ENCODE data around the gene RBM33.

Gene RBM33

DNA sequence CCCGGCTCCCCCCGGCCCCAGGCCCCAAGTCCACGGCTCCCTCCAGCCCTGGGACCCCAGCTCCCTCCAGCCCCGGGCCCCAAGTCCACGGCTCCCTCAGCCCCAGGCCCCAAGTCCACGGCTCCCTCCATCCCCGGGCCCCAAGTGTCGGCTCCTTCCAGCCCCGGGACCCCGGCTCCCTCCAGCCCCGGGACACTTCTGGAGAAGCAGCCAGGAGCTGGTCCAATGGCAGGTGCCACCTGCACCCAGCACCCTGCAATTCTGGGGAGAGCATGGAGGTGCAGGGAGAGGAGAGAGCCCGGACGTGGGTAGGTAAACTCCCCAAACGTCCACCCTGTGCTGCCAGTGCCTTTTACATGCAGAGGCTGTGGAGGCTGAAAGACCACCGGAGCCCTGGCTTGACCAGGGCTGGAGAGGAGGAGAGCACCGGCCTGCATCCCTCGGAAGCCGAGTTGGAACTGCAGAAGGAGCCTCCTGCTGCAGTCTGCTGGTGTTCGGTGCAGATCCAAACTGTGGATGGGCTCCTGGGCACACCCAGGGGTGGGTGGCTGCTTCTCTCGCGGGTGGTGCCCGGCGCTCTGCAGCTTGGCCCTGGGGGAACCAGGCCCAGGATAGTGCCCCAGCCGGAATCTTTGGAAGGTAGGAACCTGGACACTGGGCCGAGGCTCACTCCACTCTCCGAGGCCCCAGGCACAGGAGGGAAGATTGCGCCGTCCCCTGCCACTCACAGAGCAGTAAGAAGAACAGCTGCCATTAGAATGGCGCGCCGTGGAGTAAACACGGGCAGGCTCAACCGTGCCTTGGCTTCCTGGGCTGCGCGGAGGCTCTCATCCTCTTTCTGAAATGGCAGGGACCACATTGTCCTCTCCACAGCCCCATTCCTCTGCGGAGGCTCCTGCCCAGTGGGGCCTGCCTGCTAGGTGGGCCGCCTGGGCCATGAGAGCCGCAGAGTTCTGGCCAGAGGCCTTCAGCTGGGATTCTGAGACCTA, 153.1 kb downstream of the RBM33 start:
- TF ChIP-seq, protein P1, sequence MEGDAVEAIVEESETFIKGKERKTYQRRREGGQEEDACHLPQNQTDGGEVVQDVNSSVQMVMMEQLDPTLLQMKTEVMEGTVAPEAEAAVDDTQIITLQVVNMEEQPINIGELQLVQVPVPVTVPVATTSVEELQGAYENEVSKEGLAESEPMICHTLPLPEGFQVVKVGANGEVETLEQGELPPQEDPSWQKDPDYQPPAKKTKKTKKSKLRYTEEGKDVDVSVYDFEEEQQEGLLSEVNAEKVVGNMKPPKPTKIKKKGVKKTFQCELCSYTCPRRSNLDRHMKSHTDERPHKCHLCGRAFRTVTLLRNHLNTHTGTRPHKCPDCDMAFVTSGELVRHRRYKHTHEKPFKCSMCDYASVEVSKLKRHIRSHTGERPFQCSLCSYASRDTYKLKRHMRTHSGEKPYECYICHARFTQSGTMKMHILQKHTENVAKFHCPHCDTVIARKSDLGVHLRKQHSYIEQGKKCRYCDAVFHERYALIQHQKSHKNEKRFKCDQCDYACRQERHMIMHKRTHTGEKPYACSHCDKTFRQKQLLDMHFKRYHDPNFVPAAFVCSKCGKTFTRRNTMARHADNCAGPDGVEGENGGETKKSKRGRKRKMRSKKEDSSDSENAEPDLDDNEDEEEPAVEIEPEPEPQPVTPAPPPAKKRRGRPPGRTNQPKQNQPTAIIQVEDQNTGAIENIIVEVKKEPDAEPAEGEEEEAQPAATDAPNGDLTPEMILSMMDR (conservative IDR thresholded peaks at IDR 0.05): peak; percentile 48
- H3K27ac ChIP-seq: peak overlapping the region; percentile 40

DNA sequence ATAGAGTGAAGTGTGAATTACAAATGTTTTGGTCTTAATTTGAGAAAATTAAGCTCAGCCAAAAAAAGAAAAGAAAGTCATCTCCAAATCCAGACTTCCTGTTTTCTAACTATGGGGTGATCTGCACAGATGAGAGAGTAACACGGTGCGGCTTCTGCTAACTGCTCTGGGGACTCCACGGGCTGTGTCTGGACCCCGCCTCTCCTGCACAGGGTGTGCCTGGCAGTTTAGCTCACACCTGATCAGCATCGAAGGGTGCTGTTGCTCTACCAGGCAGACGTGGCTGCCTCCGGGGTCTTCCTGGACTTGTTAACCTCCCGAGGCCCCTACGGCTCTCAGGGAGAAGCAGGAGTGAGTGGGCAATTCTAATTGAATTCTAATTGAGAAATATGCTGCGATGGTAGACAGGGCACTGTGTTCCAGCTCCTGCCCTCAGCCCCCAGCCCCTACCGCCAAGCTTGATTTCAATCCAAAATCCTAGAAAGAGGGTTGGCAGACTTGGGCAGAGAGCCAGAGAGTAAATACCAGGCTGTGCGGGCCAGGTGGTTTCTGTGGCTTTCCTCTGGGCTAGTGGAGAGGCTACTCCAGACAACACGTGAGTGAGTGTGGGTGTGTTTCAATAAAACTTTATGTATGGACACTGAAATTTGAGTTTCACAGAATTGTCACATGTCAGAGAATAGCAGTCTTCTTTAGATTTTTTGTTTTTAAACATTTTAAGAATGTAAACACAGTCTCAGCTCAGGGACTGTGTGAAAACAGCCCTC, 154.4 kb downstream of the RBM33 start:
- TF ChIP-seq, protein P1 (conservative IDR thresholded peaks at IDR 0.05): no peak
- peak overlapping the region; percentile 40; the same call in 1 of the 2 replicates for H3K27ac ChIP-seq

DNA sequence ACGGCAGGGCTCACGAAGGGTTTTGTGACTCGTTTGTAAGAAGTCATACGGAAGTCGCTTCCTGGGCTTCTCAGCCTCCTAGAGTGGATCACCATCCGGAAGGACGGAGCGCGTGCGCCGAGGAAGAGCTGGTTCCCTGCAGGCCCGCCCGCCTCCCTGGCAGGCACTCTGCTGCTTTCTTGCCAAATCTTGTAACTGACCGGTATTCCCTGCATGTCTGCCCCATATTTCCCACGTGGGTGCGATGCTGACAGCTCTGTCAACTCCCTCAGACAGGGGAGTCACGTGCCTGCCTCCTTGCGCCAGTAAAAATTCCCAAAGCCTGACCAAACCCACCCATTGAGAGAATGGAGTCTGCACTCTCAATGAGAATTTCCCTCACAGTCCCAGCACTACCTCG, 155.1 kb downstream of the RBM33 start:
- peak overlapping the region; percentile 40; the same call in 1 of the 2 replicates for H3K27ac ChIP-seq
- TF ChIP-seq, protein P1 (conservative IDR thresholded peaks at IDR 0.05): no peak

DNA sequence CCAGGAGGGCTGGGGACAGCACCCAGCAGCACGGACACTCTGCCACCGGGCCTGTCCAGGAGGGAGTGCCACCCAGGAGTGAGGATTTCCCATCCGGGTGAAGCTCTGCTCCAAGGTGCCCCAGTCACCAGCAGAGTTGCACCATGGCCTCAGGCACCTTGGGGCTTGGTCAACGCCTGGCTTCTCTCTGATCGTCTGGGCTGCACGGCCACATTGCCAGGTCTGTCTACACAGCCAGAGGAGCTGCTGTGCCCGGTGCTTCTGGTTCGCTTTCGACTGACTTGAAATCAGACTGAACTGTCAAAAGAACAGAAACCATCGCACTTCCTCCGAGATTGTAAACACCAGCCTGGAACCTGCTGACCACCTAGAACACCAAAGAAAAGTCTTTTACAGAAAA, 155.8 kb downstream of the RBM33 start:
- TF ChIP-seq, protein P1 (conservative IDR thresholded peaks at IDR 0.05): no peak
- no peak overlapping the region; the same call in 1 of the 2 replicates for H3K27ac ChIP-seq

DNA sequence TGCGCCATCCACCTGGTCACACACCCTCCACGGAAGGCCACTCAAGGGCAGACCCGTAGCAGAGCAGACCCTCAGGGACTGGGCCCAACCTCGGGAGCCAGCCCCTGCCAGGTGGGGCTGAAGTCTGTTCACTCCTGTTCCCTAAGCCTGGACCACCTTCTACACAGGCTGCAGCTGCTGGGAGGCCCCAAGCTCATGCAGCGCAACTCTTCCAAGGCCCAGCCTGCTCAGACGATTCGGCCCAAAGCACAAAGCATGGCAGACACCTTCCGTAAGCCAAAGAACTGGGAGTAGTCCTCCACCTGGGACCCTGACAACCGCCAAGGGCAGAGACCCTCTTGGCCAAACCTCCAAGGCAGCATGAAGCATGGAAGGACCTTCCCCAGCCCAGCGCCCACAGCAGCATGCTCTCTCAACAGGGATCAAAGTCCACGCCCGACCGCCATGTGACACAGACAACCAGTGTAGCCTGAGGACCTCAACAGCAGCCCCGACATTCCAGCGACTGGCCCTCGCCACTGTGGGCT, 156.3 kb downstream of the RBM33 start:
- no peak overlapping the region for H3K27ac ChIP-seq
- TF ChIP-seq, protein P1 (conservative IDR thresholded peaks at IDR 0.05): no peak

DNA sequence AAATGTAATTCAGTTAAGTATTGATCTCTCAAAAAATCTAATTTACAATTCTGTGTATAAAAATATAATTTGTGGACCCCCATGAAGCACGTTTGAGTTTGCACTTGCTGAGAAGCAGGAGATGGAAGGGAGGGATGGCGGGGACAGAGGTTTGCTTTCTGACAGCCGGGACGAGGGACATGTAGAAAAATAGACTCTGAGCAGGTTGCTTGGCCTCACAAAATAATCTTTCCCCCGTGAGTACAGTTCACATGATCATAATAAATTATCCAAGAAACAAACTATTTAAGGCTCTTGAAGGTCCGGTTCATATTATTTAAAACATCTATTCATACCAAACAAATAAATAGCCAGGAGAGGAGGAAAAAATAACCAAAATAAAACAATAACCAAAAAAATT, 157.8 kb downstream of the RBM33 start:
- TF ChIP-seq, protein P1 (conservative IDR thresholded peaks at IDR 0.05): no peak
- H3K27ac ChIP-seq: no peak overlapping the region

DNA sequence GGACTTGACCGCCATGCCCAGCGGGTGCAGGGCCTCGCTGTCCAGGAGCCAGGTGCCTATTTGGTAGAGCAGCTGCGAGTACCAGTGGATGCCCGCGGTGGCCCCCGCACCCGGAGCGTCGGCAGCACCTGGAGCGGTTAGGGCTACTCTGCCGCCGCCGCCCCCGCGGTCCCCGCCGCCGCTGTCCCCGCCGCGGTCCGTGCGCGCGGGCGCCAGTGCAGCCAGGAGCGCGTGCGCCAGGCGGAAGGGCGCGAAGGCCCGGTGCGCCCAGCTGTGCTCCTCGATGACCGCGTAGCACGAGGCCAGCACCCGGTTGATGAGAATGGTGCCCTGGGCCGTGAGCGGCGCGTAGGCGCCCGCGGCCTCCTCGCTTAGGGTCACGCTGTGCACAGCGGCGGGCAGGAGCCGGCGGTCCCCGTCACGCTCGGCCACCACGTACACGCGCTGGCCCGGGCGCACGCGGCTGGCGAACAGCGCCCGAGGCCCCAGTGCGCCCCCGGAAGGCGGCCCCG, 158.5 kb downstream of the RBM33 start:
- TF ChIP-seq, protein P1 (conservative IDR thresholded peaks at IDR 0.05): no peak
- H3K27ac ChIP-seq: no peak overlapping the region
